Stomach (tissue), 9 donors: Measurements from ENCODE around the gene PAK6. TPM values are rescaled to one million over a fixed set of nuclear protein-coding genes. Genes with fewer than 3 reads are reported as not detected.
A peak's percentile ranks its signal among the peaks of the same experiment; 100 is the strongest.

Experiments used
- DNase-seq, 2 donors: peaks; one replicate each; pipeline versions ENCODE4 v3.0.0 to v3.0.0-alpha.2; 2013 to 2019
- H3K27ac ChIP-seq, 5 donors: fragments of 200-600 bp in 4 of 5; sonication (generic) in 4 of 5; one replicate each; pipeline ENCODE4 v1.5.1; 2013 to 2019; ENCODE audit warnings: mild to moderate bottlenecking in 1 of 5, moderate library complexity in 1 of 5
- H3K27me3 ChIP-seq, 3 donors: fragments of 200-600 bp; sonication (generic); one replicate each; pipeline ENCODE4 v1.5.1; 2017 to 2019; ENCODE audit warnings: mixed run types in 1 of 3
- H3K36me3 ChIP-seq, 4 donors: fragments of 200-600 bp; sonication (generic); 1 replicate in 3 of 4; 2 replicates in 1 of 4; pipeline ENCODE4 v1.5.1; 2016 to 2019
- H3K4me1 ChIP-seq, 4 donors: fragments of 200-600 bp; sonication (generic); one replicate each; pipeline ENCODE4 v1.5.1; 2016 to 2019
- H3K4me3 ChIP-seq, 4 donors: fragments of 200-600 bp; sonication (generic) in 3 of 4; one replicate each; pipeline ENCODE4 v1.5.1; 2016 to 2019; ENCODE audit warnings: mild to moderate bottlenecking in 1 of 4
- H3K9me3 ChIP-seq, 4 donors: fragments of 200-600 bp; sonication (generic); one replicate each; pipeline ENCODE4 v1.5.1; 2016 to 2019
- EP300 ChIP-seq: sonication (generic); formaldehyde crosslinking; IDR thresholded peaks from one replicate; pipeline ENCODE4 v1.6.1; 2017; ENCODE audit warnings: antibody characterized with exemption
- POLR2A ChIP-seq, 4 donors: fragments of 450-650 bp; IDR thresholded peaks; one replicate each; pipeline ENCODE4 v1.6.1; 2016; ENCODE audit warnings: antibody characterized with exemption in 4 of 4, control low read depth in 2 of 4, mild to moderate bottlenecking in 1 of 4, moderate library complexity in 1 of 4
- POLR2AphosphoS5 ChIP-seq, 3 donors: sonication (generic); formaldehyde crosslinking; IDR thresholded peaks; one replicate each; pipeline ENCODE4 v1.6.1; 2016; ENCODE audit warnings: antibody characterized with exemption in 3 of 3
- WGBS, 5 donors: extraction: QIAGEN DNeasy Blood & Tissue Kit in 3 of 5; methylation state at CpG; one replicate each; pipeline versions ENCODE4 v1.1.5 to v1.1.7; 2013 to 2018; 5-methylcytosine and 5-hydroxymethylcytosine counted together
- intact Hi-C: fragments of 100-400 bp; cut with DNase I; formaldehyde crosslinking; loops from one replicate; pipeline ENCODE4 v1.15.1; 2023; ENCODE audit warnings: low total_unique reads
- polyA plus RNA-seq, 3 donors: library from polyadenylated mRNA; stranded (reverse); fragments of 200-250 nt; gene quantifications; one replicate each; pipeline ENCODE4 v1.2.3, GENCODE V29; 2013
- total RNA-seq, 5 donors: library from RNA; depleted of rRNA; stranded (reverse); fragments of >200 nt; gene quantifications; one replicate each; pipeline versions ENCODE4 v1.1.0 to v1.2.3, GENCODE V29; 2014 to 2016
- TF ChIP-seq, protein P1 (sequence below), 7 experiments: fragments of 450-650 bp in 4 of 7; fragments of 200-600 bp in 3 of 7; sonication (generic) in 3 of 7; IDR thresholded peaks; one replicate each; pipeline ENCODE4 v1.5.1; 2016 to 2019; ENCODE audit warnings: antibody characterized with exemption in 7 of 7, control low read depth in 2 of 7, mild to moderate bottlenecking in 1 of 7
- donor health status: healthy with polysubstance abuse.
- donor health status: Bipolar disorder and iron deficiency.
- donor health status: healthy.

Gene PAK6
- total and polyA plus RNA-seq, 8 donors: under 0.01 to 91.9 (median 6.2) TPM

DNA sequence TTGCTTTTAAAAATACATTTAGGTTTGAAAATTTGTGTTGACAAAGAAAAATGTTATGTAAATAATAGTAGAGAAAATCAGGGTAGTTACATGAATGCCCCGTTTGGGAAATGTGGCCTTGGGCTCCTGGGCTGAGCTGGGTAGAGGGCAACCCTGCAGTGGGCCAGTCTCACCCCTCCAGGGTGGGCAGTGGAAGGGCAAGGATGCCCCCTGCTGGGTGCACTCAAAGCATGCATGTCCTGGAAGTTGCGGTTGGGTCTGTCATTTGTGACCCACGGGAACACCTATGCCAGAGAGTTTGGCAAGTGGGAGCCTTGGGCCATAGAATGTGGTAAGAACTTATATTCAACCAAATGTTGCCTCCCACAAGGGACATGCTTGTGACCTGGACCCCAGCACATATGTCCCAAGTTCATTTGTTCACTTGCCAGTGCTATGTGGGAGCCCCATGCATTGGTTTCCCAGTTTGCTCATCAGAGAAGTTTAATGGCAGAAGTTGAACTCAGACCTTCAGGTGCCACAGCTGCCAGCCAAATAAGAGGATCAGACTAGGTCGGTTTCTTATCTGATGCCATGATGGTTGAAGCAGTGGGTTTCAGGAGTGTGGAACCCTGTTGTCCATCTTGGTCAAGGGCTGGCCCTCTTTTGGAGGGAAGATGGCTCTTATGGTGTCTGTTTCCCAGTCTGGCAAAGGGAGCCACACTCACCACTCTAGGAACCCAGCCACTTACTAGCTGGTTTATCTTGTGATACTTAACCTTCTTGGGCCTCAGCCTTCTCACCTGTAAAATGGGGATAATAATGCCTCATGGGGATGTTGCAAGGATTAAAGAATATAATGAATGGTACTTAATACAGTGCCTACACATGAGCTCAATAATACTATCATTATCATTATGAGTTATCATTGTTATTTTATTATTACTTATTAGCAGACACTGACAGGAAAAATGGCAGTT, 71.4 kb downstream of the PAK6 start:
- no peaks in the 10 kb centered on the region for H3K9me3 ChIP-seq
- H3K36me3 ChIP-seq: no peaks in the 10 kb centered on the region
- TF ChIP-seq POLR2A (IDR thresholded peaks at IDR 0.05): no peak
- TF ChIP-seq, protein P1, sequence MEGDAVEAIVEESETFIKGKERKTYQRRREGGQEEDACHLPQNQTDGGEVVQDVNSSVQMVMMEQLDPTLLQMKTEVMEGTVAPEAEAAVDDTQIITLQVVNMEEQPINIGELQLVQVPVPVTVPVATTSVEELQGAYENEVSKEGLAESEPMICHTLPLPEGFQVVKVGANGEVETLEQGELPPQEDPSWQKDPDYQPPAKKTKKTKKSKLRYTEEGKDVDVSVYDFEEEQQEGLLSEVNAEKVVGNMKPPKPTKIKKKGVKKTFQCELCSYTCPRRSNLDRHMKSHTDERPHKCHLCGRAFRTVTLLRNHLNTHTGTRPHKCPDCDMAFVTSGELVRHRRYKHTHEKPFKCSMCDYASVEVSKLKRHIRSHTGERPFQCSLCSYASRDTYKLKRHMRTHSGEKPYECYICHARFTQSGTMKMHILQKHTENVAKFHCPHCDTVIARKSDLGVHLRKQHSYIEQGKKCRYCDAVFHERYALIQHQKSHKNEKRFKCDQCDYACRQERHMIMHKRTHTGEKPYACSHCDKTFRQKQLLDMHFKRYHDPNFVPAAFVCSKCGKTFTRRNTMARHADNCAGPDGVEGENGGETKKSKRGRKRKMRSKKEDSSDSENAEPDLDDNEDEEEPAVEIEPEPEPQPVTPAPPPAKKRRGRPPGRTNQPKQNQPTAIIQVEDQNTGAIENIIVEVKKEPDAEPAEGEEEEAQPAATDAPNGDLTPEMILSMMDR (IDR thresholded peaks at IDR 0.05): peak in 5 of 7 experiments; percentile 51 to 69 (median 56)
- TF ChIP-seq EP300: no peak
- peak in 1 of 3 donors; percentile 6 for TF ChIP-seq POLR2AphosphoS5 (IDR thresholded peaks at IDR 0.05)
- peaks cover 0 to 18% (median 0%) of the 10 kb centered on the region in 3 donors for H3K27me3 ChIP-seq
- peak; percentile 59 to 80 for DNase-seq
- WGBS, 5 donors: 18 to 30% (median 23%) methylated on average over 4 of the region's 4 CpGs
- intact Hi-C loops: no loop called here
- peaks cover 3 to 43% (median 30%) of the 10 kb centered on the region in 4 donors for H3K4me1 ChIP-seq
- no peak overlapping the region for H3K4me3 ChIP-seq
- no peak overlapping the region for H3K27ac ChIP-seq

DNA sequence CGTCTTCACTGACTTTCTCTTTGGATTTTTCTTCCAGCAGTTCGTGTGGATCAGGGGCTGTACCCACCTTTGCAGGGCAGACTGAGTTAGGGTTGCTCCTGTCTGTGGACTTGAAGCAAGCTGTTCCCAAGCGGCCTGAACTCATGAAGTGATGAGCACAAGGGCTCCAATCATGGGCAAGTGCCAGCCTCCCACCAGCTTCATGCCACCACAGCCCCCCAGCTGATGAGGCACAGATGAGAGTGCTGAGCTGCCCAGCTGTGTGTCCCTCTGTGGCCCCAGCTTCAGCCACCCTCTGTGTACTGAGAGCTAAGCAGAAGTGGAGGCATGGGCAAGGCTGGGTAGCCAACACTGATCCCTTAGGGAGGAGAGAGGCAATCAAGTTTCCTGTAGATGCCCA, 72.1 kb downstream of the PAK6 start:
- H3K27me3 ChIP-seq: peaks cover 0 to 23% (median 0%) of the 10 kb centered on the region in 3 donors
- intact Hi-C loops: no loop called here
- peaks cover 3 to 43% (median 30%) of the 10 kb centered on the region in 4 donors for H3K4me1 ChIP-seq
- no peak overlapping the region for H3K27ac ChIP-seq
- no peaks in the 10 kb centered on the region for H3K9me3 ChIP-seq
- H3K4me3 ChIP-seq: no peak overlapping the region
- H3K36me3 ChIP-seq: no peaks in the 10 kb centered on the region
- WGBS, 5 donors: 56 to 68% (median 64%) methylated on average over 3 of the region's 3 CpGs
- no peak for TF ChIP-seq POLR2AphosphoS5 (IDR thresholded peaks at IDR 0.05)
- TF ChIP-seq, protein P1 (IDR thresholded peaks at IDR 0.05): no peak
- TF ChIP-seq POLR2A (IDR thresholded peaks at IDR 0.05): no peak
- TF ChIP-seq EP300: no peak
- no peak for DNase-seq

DNA sequence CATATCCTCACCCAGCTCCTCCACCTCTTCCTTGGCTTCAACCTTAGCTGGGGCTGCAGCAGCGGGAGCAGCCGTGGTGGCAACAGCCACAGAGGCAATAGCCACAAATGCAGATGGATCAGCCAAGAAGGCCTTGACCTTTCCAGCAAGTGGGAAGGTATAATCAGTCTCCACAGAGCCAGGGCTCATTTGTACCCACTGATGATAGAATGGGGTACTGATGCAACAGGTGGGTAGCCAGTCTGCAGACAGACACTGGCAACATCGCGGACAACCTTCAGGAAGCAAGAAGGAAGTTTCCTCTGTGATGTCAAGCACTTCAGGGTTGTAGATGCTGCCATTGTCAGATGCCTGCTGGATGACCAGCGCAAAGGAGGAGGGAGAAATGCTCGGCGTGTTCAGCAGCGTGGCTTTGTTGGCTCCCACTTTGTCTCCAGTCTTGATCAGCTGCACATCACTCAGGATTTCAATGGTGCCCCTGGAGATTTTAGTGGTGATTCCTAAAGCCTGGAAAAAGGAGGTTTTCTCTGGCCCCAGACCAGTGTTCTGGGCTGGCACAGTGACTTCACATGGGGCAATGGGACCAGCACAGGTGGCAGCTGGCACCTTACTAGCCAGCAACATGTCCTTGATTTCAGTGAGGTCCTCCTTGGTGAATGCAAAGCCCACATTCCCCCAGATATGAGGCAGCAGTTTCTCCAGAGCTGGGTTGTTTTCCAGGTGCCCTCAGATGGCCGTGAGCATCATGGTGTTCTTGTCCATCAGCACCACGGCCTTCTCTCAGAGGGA, 73.7 kb downstream of the PAK6 start:
- Histone ChIP-seq H3K27ac (no peak overlapping the region), H3K27me3 (peaks cover 0 to 23% (median 0%) of the 10 kb centered on the region in 3 donors), H3K4me1 (peaks cover under 1 to 36% (median 23%) of the 10 kb centered on the region in 4 donors), H3K36me3 (no peaks in the 10 kb centered on the region), H3K4me3 (no peak overlapping the region), H3K9me3 (no peaks in the 10 kb centered on the region)
- DNase-seq: no peak
- WGBS, 5 donors: 87 to 95% (median 93%) methylated on average over 10 of the region's 10 CpGs
- TF ChIP-seq POLR2A (IDR thresholded peaks at IDR 0.05) (no peak), POLR2AphosphoS5 (IDR thresholded peaks at IDR 0.05) (no peak), EP300 (no peak)
- TF ChIP-seq, protein P1 (IDR thresholded peaks at IDR 0.05): no peak
- intact Hi-C loops: no loop called here
